T47D (cell line): ENCODE measurements around the gene IL3.

Source experiments
- DNase-seq, 2 experiments: peaks; one replicate each; pipeline versions ENCODE4 v3.0.0 to v3.0.0-alpha.2; 2011 to 2012; ENCODE audit warnings: low read depth in 1 of 2, low spot score in 1 of 2
- JUND ChIP-seq: IDR thresholded peaks from 2 replicates; pipeline ENCODE4 v1.6.1; 2012; ENCODE audit warnings: low read depth
- in situ Hi-C: cut with HindIII; loops from 2 replicates; pipeline ENCODE4 v1.10.0; 2016; ENCODE audit warnings: low sequenced_read_pairs, low pct_unique_long_range_greater_than_20kb

IL3 gene

DNA sequence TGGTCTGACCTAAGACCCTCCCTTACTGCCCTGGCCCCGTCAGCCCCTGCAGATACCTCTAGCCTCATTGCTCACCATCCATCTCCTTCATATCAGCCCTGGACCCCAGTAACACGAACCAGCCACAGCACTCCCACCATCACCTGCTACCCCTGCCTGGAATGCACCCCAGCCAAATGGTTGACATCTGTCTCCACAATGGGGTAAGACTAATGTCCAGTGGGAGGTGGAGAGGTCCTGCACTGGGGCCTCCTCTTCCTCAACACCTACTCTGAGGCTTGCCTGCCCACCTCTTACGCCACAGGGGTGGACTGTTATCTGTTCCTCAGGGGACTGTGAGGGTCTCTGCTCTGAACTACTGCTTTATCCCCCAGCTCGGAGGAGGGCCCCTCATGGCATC lies 25.2 kb downstream of the IL3 start:
- DNase-seq: no peak
- in situ Hi-C loops: no loop called here
- no peak for TF ChIP-seq JUND

DNA sequence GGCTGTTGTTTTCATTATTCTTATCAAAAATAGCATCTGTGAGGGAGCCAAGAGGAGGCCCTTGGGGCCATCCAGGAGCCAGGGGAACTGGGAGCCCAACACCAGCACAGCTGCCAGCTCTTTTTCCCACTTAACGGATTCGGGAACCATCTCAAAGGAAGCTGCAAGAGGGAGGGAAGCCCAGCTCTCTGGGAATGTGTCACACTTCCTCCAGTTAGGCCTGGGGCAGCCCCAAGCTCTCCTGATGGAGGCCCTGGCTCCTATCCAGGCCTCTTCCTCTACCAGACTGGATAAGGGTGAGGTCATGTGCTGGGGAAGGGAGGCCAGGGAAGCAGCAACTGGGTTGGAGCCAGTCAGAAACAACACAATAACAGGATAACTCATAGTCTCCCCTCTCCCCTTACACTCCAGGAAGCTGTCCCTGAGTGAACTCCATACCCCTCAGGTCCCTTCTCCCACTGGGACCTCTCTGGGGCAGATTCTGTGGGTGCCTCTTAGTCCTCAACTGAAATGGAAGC lies 25.9 kb downstream of the IL3 start:
- peak in 1 of 2 experiments; percentile 9 for DNase-seq
- in situ Hi-C loops: no loop called here

DNA sequence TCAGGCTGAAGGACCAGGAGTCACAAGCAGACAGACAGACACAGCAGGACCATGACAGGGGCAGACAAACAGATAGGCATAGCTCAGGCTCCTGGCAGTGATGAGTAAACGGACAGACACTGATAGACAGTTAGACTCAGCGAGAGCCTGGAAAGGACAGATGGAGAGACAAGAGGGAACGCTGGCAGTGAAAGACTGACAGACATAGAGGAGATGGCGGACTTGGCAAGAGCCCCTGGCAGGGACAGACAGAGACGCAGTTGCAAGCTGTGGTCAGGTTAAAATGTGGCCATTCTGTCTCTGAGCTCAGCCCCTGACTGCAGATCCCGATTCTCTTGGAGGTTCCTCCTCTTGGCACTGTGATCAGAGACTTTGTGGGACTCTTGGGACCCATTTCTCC lies 26.7 kb downstream of the IL3 start:
- no peak for DNase-seq
- in situ Hi-C loops: no loop called here
- TF ChIP-seq JUND: no peak

More for the DNA sequence above, 25.9 kb downstream of the IL3 start:
- no peak for TF ChIP-seq JUND

DNA sequence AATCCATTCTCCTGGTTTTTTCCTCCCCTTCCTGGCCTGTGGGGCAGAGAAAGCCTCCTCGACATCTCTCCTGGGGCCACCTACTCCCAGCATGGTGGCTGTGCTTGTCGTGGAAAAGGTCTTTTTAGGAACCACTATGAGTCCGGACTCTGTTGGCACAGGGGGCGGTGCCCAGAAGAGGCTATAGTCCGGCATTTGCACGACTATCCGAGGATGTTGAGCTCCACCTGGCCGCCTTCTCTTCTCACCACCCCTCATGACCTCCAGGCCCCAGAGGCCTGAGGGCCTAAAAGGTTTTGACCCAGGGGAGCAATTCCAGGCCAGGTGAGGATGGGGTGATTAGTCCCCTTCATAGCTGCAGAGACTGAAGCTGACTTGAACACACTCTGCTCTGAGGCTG lies 27.2 kb downstream of the IL3 start:
- TF ChIP-seq JUND: no peak
- in situ Hi-C loops: no loop called here

DNA sequence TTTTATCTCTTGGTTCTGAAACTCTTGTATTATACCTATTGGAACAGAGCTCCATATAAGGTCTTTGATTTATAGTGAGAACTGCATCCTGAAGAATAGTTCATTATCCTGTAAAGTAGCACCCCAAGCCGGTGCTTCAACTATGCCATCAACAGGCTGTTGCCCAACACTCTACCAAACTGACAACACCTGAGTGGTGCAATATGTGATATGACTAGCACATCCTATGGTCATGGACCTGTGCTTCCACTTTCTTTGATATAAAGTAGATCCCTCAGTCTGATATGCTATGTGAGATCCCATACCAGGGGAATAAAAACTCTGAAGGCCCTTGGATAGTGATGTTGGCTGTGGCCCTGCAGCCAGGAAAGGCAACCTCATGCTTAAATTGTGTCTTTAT lies 28.9 kb downstream of the IL3 start:
- in situ Hi-C loops: no loop called here
- DNase-seq: no peak

More for the DNA sequence above, 27.2 kb downstream of the IL3 start:
- no peak for DNase-seq

DNA sequence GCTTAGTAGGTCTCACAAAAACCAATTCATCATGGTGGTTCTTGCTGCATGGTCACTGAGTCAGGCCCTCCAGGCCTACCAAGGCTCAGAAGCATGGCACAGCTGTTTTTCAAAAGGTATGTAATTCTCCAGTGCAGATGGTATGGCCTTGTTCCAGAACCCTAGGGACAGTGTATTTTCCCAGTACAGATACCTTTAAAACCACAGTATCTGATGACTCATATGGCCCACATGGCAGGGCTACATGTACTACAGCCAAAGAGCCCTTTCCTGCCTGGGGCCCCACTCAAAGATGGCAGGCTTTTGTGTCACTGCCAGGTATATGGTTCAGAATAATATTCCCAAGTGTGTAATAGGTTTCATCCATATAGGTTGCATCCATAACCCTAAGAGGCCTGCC lies 29.7 kb downstream of the IL3 start:
- no peak for DNase-seq
- no peak for TF ChIP-seq JUND
- in situ Hi-C loops: no loop called here

More for the DNA sequence above, 28.9 kb downstream of the IL3 start:
- TF ChIP-seq JUND: no peak

DNA sequence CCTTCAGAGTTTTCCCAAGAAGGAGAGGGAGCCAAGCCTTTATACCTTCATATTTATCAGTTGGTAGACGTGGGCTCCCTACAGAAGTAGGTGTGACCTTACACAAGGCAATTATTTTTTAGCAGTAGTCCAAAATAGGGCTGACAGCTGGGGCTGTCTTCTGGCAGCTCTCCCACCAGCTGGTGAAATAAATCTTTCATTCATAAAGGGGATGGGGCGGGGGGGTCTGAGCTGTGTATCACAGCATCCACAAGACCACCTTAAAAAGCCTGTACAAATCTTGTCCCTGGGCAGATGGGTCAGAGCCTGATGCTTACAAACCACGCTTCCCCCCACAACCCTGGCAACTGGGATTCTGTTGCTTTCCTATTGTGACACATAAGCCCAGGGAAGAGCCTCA lies 32.8 kb downstream of the IL3 start:
- in situ Hi-C loops: no loop called here
- no peak for DNase-seq
- no peak for TF ChIP-seq JUND

DNA sequence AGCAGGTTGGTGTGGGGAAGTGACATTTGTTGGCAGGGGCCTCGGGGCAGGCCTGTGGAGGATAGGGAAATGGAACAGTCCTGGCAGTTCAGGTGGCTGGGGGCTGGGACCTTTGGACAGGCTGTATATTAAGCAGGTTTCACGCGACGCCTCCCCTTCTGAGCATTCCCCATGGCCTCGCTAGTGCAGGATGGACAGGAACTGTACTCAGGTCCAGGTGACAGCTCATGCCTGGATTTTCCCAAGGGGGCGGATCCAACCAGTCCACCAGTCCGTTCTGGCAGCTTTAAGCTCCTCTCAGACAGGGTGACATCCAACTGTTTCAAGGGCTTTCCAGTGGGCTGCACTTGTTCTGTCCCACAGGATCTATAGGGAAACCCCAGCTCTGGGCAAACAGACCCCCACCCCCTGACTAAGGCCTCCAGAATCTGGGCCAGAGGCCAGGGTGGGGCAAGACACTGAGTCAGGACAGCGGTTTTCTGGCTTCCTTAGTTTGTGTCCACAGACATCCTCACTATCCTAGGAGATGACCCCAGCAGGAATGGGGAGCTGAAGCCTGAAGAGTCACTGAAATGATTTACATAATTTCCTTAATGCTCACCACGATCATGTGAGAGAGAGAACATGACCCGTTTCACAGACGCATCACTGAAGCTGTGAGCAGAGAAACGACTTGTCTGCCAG lies 34.1 kb downstream of the IL3 start:
- in situ Hi-C loops: no loop called here
- no peak for TF ChIP-seq JUND
- DNase-seq: peak in 1 of 2 experiments; percentile 12

DNA sequence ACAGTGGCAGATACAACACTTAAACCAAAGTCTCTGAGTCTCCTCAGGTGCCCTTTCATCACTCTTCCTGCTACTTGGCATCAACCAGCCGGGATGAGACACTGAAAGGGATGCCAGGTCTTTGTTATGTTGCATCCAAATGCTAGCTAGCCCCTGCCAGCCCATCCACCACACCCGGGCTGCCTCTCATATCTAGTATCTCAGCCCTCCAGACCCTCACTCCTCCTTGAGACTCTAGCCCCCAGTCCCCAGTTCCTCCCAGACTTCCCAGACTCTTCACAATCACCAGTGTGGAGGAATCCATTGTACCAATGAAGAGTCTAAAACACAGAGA lies 34.6 kb downstream of the IL3 start:
- no peak for DNase-seq
- TF ChIP-seq JUND: no peak
- in situ Hi-C loops: no loop called here

DNA sequence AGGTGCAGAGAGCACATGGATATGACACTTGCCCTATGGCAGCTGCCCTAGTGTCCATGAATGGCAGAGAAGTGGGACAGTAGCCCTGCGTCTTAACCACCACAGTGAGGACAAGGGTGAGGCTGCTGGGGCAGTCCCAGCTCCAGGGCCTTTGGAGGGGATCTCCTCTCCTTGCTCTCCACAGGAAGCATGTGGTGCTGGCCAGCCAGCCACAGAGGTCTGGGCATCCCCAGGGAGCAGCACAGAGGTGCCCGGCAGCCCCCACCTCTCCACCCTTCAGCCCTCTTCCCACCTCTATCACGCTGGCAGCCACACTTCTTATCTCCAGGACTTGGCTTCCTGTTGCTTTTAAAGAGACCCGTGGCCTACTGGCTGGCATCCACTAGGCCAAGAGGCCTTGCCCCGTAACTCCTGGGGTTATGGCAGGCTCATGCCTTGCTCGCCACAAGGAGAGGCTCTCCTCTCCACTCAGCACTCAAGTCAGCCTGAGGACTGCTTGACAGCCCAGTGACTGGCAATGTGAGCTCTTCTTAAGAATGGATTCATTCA lies 35.0 kb downstream of the IL3 start:
- in situ Hi-C loops: no loop called here
- TF ChIP-seq JUND: no peak

DNA sequence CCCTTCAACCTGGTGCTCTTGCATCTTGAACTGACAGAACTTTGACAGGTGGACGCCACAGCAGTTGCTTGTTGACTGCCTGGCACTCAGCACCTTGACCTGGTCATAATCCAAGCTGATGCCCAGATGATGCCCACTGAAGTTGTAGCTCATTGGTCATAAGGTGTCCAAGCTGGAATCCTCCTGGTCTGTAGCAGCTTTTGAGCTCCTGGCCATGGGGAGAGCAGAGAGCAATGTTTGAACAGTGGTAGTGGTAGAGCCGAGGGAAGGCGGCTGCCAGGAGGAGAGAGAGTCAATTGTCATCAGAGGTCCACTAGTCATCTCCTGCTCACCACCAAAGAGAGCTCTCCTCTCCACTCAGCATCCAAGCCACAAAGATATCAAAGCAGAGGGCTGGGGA lies 36.4 kb downstream of the IL3 start:
- in situ Hi-C loops: no loop called here
- no peak for DNase-seq
- TF ChIP-seq JUND: no peak

More for the DNA sequence above, 35.0 kb downstream of the IL3 start:
- DNase-seq: no peak

DNA sequence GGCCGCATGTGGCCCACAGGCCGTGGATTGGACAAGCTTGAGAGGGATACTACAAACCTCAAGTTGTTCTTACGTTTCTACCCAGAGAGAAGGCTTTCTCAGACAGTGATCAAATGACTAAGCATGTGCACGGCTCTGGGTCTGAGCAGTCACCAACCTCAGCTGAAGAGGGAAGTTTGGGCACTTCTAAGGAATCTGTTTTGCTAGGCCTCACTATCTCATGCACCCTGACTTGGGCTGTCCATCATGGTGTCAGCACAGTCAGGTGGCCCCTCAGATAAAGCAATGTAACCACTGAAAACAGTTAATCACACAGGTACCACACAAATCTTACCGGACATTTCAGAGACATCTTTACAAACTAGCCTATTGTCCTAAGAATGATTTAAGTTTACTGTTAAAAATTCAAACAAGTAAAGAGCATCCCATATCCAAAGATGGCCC lies 37.7 kb downstream of the IL3 start:
- in situ Hi-C loops: no loop called here

DNA sequence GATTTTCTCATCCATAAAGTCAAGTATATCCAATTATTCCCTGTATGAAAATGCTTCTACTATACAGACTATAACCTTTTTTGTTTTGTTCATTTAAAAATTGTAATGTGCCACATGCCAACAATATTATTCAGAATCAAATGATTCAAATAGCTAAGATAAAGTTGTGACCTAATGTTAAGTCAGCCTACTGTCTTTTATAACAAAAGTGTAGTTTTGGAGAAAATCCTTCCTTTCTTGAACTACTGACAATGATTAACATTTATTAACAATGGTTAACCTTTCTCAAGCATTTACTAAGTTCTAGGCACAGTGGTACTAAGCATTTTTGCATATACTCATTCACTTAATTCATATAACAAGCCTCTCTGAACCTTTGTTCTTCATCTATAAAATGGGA lies 38.2 kb downstream of the IL3 start:
- no peak for DNase-seq
- TF ChIP-seq JUND: no peak
- in situ Hi-C loops: no loop called here

More for the DNA sequence above, 37.7 kb downstream of the IL3 start:
- no peak for TF ChIP-seq JUND
- no peak for DNase-seq
